Middle frontal gyrus (tissue), 1 donor: ENCODE results near the gene NDUFB6.
A peak's percentile ranks its signal among the peaks of the same experiment; 100 is the strongest.
"Not testable (repeated sequence)": the region's sequence is repeated elsewhere in the genome, so short reads cannot be mapped to it uniquely, and the experiment has no call there.

ENCODE experiments used
- DNase-seq: peaks from one replicate; pipeline ENCODE4 v3.0.0-alpha.2; 2015; ENCODE audit warnings: low spot score; ENCODE audit errors: extremely low spot score

NDUFB6 gene

DNA sequence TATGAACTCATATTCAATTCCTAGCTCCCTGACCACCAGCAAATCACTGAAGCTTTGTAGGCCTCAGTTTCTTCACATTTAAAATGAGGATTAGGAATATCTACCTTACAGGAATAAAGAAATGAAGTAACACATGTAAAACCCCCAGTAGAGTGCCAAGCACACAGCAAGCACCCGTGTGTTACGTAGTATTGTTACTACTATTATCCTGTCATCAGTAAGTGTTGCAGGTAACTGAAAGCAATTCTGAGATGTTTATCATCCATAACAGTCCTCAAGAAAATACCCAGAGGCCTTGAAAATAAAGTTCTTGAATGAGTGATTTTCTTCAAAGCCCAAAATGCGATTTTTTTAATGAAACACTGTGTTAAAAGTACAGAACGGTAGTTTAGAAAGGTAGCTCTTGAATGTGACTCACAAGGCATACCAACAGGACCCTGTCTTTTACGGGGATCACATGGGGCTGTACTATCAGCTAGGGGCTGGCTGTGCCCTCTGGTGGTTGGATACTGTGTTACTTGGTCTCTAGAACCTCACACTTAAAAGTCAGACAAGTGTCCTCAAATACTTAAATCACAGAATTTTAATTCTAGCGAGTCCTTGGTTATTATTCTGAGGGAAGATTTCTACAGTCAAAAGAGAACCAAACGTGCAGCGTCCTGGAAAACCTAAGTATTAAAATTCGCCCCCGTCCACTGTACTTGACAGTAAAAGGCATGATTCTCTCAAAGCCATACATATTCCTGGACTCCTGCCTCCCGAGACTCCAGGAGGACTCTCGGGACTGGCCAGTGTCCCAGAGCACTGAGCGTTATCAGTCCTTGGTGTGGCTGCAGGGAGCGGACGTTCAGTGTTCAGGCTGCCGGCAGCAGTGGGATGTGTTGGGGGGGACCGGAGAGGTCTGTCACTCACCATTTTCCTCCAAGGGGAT, 725 bp downstream of the NDUFB6 start:
- peak; percentile 56 for DNase-seq

DNA sequence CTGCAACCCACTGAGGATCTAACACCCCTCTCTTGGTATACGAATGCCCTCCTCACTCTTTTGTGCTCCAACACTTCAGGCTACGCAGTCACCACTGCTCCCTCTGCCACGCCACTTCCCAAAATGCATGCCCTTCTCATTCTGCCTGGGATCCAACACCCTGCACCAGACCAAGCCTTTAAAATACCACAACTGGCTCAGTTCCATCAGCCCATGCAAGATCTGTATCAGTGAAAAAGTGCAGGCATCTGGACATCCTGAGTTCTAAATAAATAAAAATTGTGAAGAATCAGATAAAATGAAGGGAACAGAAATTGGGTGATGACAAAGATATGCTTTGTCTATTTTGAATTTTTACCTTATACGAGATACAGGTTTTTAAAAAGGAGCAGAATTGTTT, 2.7 kb downstream of the NDUFB6 start:
- no peak for DNase-seq

DNA sequence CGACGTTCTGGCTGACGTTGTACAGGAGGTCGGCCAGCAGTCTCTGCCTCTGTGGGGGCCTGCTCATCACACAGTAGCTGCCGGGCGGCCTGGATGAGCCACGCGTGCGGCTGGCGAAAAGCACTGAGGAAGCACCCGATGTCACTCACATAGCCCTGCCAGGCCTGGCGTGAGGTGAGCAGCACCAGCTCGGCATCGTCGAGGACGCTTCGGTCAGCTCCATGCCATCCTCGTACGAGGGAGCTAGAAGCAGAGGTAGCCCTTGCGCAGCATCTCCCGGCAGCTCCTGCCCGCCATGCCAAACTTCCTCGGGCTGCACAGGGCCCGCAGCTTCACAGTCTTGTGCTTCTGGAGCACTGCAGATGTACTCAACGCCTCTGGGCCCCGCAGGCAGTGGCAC, 6.2 kb downstream of the NDUFB6 start:
- no peak for DNase-seq

DNA sequence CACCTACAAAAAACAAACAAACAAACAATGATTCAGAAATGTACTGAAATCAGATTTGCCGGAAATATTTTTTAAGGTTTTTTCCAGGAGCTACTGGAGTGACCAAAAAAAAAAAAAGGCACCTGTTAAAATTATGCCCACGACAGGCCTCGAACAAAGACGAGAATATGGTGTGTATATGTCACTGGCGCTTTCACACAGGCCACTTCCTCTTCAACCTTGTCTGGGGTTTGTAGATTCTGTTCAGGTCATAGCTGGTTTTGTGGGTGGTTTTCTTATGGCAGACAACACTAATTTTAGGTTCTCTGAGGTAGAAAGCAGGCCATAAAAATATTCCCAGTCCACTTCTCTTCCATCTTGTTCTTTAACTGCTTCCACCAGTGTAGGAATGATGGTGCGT, 7.0 kb downstream of the NDUFB6 start:
- no peak for DNase-seq

DNA sequence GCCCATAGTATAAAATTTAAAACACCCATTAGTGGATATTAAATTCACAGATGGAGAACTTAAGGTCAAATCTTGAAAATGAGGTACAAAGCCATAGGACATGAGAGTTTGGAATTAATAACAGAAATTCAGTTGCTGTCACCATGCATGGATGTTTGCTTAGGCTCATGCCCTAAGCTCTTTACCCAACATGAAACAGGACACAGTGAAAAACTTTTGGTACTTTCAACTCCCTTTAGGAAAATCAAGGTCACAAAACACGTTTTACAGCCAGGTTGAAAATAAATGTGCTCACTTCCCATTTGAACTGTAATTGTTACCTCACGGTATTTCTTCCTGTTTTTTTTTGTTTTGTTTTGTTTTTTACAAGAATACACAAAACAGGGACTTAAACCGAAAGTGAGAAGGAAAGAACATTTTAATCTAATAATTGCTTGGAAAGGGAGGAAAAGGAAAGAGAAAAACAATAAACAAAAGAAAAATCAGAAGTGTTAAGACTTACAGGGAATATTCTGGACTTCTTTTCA, 14.5 kb downstream of the NDUFB6 start:
- no peak for DNase-seq

DNA sequence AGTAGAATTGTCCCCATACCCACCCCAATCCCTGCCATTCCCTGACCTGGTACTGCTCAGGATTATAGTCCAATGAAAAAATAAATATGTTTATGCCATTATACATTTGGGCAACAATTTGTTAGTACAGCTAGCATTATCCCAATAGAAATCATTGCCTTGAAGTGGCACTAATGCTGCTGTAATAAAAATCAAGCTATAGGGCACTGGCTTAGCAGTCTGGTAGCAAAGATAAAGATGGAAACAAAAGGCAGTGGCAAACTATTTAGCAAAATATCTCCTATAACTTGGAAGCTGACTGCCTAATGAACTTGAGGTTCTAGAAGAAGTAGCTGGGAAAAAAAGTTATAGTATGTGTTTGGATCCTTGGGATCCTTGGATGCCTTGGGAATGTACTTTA, 18.4 kb downstream of the NDUFB6 start:
- no peak for DNase-seq

GRCh38 chr9:32554107-32554506, 18.9 kb downstream of the NDUFB6 start:
- DNase-seq = no peak

DNA sequence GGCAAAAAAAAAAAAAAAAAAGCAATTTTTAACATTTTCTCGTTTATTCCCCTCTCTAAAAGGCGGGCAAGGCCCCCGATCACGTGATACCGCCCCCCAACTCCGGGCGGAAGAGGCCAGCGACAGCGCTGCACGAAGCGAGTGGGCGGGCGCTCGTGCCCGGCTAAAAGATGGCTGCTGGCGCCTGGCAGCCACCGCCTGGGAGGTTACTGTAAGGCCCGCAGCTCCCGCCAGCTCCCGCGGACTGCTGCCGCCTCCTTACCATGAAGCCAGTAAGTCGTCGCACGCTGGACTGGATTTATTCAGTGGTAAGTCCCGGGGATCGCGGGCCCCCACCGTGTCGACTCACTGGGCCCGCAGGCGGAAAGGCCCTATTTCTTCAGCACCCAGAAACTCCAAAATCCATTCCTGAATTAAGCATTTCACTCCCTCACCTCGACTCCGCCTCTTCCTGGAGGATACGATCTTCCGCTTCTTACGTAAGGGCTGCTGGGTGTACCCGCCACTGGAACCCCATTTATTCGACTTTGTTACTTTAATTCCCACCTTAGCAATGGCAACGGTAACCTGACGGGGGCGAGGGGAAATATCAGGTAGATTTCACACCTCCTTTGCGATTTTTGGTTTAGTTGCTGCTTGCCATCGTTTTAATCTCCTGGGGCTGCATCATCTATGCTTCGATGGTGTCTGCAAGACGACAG, 20.6 kb downstream of the NDUFB6 start, which contains the start of the genes SMIM27 and TOPORS:
TSS of gene SMIM27 (plus strand) at position 156 of the 701 bp plus-strand sequence. CDS start at position 264, 108 bp downstream.
TSS of gene TOPORS (minus strand) at position 415 of the 701 bp plus-strand sequence. CDS start at position 265, 150 bp downstream.
- peak; percentile 86 for DNase-seq

DNA sequence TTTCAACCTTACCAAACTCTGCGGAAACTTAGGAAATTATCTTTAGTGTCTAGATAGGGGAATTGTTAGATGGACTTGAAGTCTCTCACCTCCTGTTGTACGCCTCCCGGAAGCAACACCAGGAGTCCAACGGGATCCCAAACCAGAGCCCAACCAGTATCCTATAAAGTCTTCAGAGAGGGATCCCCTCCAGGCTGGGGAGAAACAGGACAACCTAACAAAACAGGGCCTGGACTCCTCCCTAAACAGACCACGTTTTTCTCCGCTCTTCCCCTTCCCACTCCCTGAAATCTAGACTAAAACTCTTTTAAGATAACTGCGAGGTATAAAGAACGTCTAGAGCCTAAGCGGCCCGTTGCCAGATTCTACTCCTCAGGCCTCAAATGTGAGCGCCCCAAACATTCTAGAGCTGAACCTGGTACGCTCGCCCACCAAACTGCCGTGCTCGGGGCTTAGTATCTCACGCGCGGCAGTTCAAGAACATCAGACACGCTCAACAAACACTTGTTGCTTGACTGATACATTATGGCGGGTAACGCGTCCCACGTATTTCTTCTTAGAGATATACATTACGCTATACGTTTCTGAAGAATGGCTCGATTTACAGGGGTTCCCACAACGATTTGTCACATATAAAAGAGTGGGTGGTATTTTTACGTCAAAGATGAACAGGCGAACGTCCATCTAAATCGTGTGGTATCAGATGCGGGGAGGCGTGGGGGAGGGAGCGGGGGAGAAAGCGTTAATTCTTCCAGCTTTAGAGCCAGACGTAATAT, 21.5 kb downstream of the NDUFB6 start:
- peak; percentile 23 for DNase-seq

GRCh38 chr9:32550562-32551275, 22.2 kb downstream of the NDUFB6 start:
- DNase-seq = peak; percentile 84

DNA sequence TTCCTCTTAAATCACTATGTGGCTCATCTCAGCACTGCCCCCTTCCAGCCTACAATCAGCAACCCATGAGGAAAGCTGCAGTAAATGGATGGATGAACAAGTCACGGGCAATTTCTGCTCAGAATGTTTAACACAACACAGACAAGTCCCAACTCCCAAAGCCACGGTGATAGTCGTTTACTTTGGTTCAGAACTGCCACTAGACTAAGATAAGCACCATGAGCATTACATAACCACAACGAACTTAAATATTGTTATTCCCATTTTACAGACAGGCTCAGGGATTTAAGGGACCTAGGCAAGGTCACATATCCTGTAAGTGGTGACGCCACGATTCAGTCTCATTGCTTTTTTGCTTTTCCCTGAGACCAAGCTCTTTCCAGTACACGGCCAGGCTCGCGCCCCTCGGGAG, 22.8 kb downstream of the NDUFB6 start:
- no peak for DNase-seq

DNA sequence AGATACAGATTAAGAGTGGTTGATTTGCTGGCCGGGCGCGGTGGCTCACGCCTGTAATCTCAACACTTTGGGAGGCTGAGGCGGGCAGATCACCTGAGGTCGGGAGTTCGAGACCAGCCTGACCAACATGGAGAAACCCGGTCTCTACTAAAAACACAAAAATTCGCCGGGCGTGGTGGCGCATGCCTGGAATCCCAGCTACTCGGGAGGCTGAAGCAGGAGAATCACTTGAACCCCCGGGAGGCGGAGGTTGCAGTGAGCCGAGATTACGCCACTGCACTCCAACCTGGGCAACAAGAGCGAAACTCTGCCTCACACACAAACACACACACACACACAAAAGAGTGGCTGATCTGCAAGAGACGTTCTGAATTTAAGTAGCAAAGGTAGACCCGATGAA, 24.7 kb downstream of the NDUFB6 start:
- not testable (repeated sequence) for DNase-seq

DNA sequence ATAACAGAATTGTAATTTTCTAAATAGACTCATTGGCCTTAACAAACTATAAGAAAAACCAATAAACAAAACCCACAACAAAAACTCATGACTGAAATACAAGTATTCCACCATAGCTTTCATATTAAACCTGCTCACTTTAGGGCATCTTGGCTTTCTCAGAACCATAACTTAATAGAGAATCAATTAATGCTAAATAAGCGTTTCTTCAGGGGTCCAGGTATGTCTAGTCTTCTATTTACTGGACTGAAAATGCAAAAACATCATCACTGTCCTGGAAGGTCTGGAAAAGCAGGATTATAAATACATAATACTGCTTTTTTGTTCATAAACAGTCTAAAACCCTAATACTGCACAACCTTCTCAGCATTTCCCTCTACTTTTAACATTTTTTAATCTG, 27.1 kb downstream of the NDUFB6 start:
- no peak for DNase-seq

DNA sequence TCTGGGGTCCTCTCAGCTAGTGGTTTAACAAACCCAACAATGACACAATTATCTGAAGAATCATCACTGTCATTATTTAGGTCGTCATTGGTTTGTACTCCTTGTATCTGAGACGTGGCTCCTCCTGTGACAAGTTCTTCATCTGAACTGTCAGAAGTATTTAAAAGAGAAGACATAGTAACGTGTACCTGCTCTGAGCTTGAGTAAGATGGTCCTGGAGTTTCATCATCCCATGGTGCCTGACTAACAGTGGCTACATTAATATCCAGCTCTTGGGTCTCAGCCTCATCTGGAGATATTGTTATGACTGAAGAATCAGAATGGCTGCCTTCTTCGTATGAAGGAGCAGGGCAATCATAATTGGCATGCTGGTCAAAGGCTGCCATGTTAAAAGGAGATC, 29.9 kb downstream of the NDUFB6 start:
- DNase-seq = no peak

DNA sequence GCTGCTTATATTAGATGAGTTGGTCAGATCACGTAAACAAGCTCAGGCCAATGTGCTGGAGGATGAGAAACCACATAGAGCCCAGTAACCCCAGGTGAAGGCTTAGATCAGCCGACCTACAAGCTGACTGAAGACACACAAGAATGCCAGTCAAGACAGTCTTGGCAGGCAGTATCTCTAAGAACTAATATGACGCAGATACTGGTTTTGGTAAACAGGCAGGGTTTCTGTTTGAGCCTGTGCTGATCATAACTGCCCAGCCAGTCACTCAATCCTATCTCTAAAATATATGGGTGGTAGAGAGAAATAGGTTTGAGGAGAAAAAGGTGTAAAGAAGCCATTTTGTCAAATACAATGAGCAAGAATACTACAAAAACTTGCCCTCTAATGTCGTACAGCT, 39.1 kb downstream of the NDUFB6 start:
- DNase-seq = no peak

DNA sequence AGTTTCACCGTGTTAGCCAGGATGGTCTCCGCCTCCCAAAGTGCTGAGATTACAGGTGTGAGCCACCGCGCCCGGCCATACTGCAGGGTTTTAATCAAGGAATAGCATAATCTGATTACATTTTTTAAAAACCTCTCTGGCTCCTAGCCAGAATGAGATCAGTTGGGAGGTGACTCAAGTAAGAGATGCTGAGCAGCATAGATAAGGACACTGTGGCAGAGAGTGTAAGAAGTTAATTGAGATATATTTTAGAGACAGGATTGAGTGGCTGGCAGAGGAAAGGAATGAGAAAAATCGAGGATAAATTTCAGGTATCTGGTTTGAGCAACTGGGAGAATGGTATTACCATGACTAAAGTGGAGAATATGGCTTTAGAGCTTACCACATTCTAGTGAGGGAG, 39.6 kb downstream of the NDUFB6 start:
- no peak for DNase-seq

DNA sequence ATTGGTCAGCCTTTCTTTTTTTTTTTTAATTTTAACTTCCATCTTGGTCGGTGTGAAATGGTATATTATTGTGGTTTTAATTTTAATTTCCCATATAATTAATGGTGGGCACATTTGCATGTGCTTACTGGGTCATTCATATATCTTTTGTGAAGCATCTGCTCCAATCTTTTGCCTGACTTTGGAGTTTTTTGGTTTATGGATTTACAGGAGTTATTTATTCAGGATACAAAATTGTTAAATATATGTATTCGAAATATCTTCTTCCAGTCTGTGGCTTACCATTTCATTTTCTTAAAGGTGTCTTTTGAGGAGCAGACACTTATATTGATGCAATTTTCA, 46.3 kb downstream of the NDUFB6 start:
- no peak for DNase-seq

DNA sequence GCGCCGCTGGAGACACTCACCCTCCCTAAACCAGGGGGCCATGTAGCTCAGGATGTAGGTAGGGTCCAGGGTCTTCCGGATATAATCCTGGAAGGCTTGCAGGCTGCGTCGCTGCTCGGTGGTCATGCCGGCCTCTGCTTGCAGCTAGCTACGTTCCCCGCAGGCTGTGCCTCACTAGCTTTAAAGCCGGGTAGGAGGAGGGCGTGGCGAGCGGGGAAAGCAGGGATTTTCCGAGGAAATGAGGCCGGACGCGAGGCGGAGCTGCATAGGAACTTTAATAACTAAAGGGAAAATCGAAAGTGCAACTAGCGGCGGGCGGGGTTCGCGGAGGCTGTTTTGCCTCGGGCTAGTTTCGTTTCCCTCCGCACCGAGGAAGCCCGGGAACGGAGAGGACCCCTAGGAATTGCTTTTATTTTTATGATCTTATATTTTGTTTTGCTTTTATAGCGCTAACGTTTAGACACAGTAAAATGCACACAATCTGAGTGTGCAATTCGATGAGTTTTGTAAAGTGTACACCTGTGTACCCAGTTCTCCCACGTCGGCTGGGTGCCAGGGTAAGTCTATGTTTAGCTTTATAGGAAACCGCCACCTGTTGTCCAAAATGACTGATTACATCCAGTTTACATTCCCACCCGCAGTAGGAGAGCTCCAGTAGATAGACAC, 46.8 kb downstream of the NDUFB6 start, which contains the start of gene RIGI:
TSS of gene RIGI (minus strand) at position 156 of the 666 bp plus-strand sequence. CDS start at position 126, 30 bp downstream.
- peak; percentile 83 for DNase-seq

DNA sequence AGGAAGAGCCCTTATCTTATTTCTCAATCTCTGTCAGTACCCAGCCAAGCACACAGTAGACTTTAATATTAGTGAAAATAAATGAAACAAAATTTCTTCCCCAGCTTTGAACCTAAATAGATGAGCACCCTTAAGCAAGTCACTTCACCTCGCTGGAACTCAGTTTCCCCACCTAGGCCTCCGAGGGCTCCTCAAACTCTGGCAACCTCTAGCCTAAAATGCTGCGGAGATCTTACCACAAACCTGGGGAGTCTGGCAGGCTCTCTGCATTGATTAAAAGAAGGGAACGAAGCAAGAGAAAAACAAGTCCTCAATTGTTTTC, 47.3 kb downstream of the NDUFB6 start:
- DNase-seq = no peak
